Hepatocyte (in vitro differentiated cells): ENCODE results near the gene NPHP3.

ENCODE experiments used
- EZH2 ChIP-seq: fragments of 200-600 bp; sonication (generic); IDR thresholded peaks from 2 replicates; pipeline ENCODE4 v1.6.1; 2016; ENCODE audit warnings: antibody characterized with exemption, mild to moderate bottlenecking, borderline replicate concordance
- EZH2phosphoT487 ChIP-seq: fragments of 200-600 bp; sonication (generic); IDR thresholded peaks from one replicate; pipeline ENCODE4 v1.6.1; 2018; ENCODE audit warnings: antibody characterized with exemption, mild to moderate bottlenecking, low read depth, moderate library complexity; ENCODE audit not compliant: unreplicated experiment, severe bottlenecking
- TF ChIP-seq, protein P1 (sequence below): fragments of 200-600 bp; sonication (generic); IDR thresholded peaks from 2 replicates; pipeline ENCODE4 v1.5.1; 2016; ENCODE audit warnings: antibody characterized with exemption, mild to moderate bottlenecking; ENCODE audit not compliant: poor library complexity

DNA sequence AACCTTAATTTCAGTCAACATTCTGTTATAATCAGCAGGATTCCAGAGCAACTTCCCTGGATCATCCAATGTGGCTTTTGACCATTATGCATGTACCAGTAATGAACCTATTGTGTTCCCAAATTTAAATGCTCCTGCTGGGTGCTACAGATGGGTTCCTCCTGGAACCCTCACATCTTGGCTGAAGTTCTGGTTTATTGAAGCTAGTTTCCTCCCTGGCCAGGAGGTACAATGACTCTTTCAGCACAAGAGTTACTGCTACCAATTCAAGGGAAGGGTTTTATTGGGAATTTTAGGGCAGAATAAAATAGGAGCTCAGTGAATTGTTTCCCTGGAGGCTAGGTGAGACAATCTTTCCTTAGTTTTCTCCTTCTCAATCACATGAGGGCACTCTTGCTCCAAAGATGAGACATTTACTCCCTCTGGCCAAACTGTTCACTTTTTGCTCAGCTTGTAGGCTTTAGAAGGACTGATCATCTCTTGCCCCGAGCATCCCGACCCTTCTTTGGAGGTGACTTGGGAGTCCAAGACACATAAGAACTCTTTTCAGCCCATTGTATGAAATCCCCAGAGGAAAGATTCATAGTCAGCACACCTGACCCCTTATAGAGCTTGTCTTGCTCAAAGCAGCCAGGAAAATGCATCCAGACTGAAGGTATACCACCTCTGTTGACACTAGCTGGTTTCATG, 8.8 kb upstream of the NPHP3 start:
- TF ChIP-seq, protein P1, sequence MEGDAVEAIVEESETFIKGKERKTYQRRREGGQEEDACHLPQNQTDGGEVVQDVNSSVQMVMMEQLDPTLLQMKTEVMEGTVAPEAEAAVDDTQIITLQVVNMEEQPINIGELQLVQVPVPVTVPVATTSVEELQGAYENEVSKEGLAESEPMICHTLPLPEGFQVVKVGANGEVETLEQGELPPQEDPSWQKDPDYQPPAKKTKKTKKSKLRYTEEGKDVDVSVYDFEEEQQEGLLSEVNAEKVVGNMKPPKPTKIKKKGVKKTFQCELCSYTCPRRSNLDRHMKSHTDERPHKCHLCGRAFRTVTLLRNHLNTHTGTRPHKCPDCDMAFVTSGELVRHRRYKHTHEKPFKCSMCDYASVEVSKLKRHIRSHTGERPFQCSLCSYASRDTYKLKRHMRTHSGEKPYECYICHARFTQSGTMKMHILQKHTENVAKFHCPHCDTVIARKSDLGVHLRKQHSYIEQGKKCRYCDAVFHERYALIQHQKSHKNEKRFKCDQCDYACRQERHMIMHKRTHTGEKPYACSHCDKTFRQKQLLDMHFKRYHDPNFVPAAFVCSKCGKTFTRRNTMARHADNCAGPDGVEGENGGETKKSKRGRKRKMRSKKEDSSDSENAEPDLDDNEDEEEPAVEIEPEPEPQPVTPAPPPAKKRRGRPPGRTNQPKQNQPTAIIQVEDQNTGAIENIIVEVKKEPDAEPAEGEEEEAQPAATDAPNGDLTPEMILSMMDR: peak; percentile 68
- no peak for TF ChIP-seq EZH2
- no peak for TF ChIP-seq EZH2phosphoT487
